H1 (cell line): ENCODE data around the gene GHRHR. TPM values are rescaled to one million over a fixed set of nuclear protein-coding genes. Genes with fewer than 3 reads are reported as not detected.

Experiments used
- CTCF ChIA-PET: fragments of 300-600 bp; sonication (Branson Sonifier 250); formaldehyde crosslinking; loops from one replicate; lab custom pipeline; 2021; ENCODE audit not compliant: partially characterized antibody; lab: Charles Lee
- POLR2A ChIA-PET: fragments of 300-600 bp; sonication (Branson Sonifier 250); formaldehyde crosslinking; loops from one replicate; lab custom pipeline; 2021; ENCODE audit warnings: inconsistent platforms; ENCODE audit not compliant: partially characterized antibody; lab: Charles Lee
- DNase-seq, 2 experiments: peaks; one replicate each; pipeline versions ENCODE4 v3.0.0 to v3.0.0-alpha.2; 2010 to 2022; ENCODE audit warnings: low spot score in 2 of 2, low read depth in 1 of 2, mixed read lengths in 1 of 2
- FAIRE-seq: peaks from 2 replicates; lab custom pipeline; 2011; peaks lifted over from hg19 to GRCh38; lab: Jason Lieb, UNC
- H2AFZ ChIP-seq: 2 replicates; pipeline ENCODE4 v1.8.1; 2012; ENCODE audit warnings: low read length, inconsistent platforms
- H2AK5ac ChIP-seq: 2 replicates; pipeline ENCODE4 v1.6.1; 2013; ENCODE audit warnings: low read depth, low read length
- H2BK120ac ChIP-seq: replicated peaks from 2 replicates; pipeline ENCODE3; 2013; ENCODE audit warnings: low read depth, low read length, inconsistent platforms
- H2BK12ac ChIP-seq: 2 replicates; pipeline ENCODE4 v1.6.1; 2013; ENCODE audit warnings: low read depth, low read length
- H2BK15ac ChIP-seq: 2 replicates; pipeline ENCODE4 v1.6.1; 2013; ENCODE audit warnings: low read length
- H2BK20ac ChIP-seq: 2 replicates; pipeline ENCODE4 v1.6.1; 2013; ENCODE audit warnings: low read length
- H2BK5ac ChIP-seq: 2 replicates; pipeline ENCODE4 v1.6.1; 2013; ENCODE audit warnings: low read depth, low read length
- H3K14ac ChIP-seq: 2 replicates; pipeline ENCODE4 v1.6.1; 2013; ENCODE audit warnings: inconsistent platforms; ENCODE audit not compliant: insufficient read length
- H3K18ac ChIP-seq: 2 replicates; pipeline ENCODE4 v1.6.1; 2013; ENCODE audit warnings: low read length; ENCODE audit errors: extremely low read depth
- H3K23ac ChIP-seq: 2 replicates; pipeline ENCODE4 v1.6.1; 2013; ENCODE audit warnings: inconsistent platforms; ENCODE audit not compliant: insufficient read length
- H3K23me2 ChIP-seq: 2 replicates; pipeline ENCODE4 v1.6.1; 2013; ENCODE audit warnings: low read depth, low read length
- H3K27ac ChIP-seq: 2 replicates; pipeline ENCODE4 v1.6.1; 2011; ENCODE audit warnings: low read depth, low read length, inconsistent platforms
- H3K27me3 ChIP-seq, 4 experiments: replicated peaks in 1 of 4; 1 replicate in 1 of 4; 2 replicates in 3 of 4; pipeline versions ENCODE4 v1.6.1 to v1.8.1; 2011 to 2013; ENCODE audit warnings: low read length in 3 of 4, mild to moderate bottlenecking in 3 of 4, inconsistent platforms in 2 of 4, mixed read lengths in 2 of 4, moderate library complexity in 1 of 4; ENCODE audit not compliant: control insufficient read depth in 3 of 4, insufficient read depth in 3 of 4; ENCODE audit errors: extremely low read depth in 1 of 4
- H3K36me3 ChIP-seq, 4 experiments: 2 replicates each; pipeline versions ENCODE4 v1.6.1 to v1.8.1; 2011 to 2013; ENCODE audit warnings: mild to moderate bottlenecking in 4 of 4, low read length in 3 of 4, moderate library complexity in 2 of 4, control low read depth in 1 of 4, inconsistent platforms in 1 of 4; ENCODE audit not compliant: insufficient read depth in 4 of 4, control insufficient read depth in 2 of 4
- H3K4ac ChIP-seq: replicated peaks from 2 replicates; pipeline ENCODE3; 2013; ENCODE audit warnings: low read length, low read depth, mixed read lengths, inconsistent platforms; ENCODE audit not compliant: insufficient read length
- H3K4me1 ChIP-seq, 4 experiments: replicated peaks in 1 of 4; 1 replicate in 1 of 4; 2 replicates in 3 of 4; pipeline versions ENCODE4 v1.6.1 to v1.8.1; 2011 to 2013; ENCODE audit warnings: low read length in 3 of 4, inconsistent platforms in 2 of 4, mixed read lengths in 1 of 4; ENCODE audit not compliant: insufficient read depth in 4 of 4, control insufficient read depth in 3 of 4
- H3K4me2 ChIP-seq, 2 experiments: 2 replicates each; pipeline versions ENCODE4 v1.6.1 to v1.8.1; 2011 to 2013; ENCODE audit warnings: low read depth in 2 of 2, low read length in 2 of 2, control low read depth in 1 of 2, inconsistent platforms in 1 of 2, mild to moderate bottlenecking in 1 of 2; ENCODE audit not compliant: insufficient read depth in 1 of 2
- H3K4me3 ChIP-seq, 4 experiments: fragments of 200-600, 300-600 bp in 1 of 4; sonication (generic), shearing (Covaris generic), sonication (Bioruptor Twin) in 1 of 4; 2 replicates each; pipeline versions ENCODE4 v1.5.1 to v1.8.1; 2011 to 2016; ENCODE audit warnings: low read length in 4 of 4, low read depth in 3 of 4, control low read depth in 2 of 4, inconsistent platforms in 2 of 4, mild to moderate bottlenecking in 2 of 4, mixed read lengths in 1 of 4, moderate library complexity in 1 of 4; ENCODE audit not compliant: insufficient read depth in 2 of 4; ENCODE audit errors: extremely low read depth in 1 of 4
- H3K56ac ChIP-seq: replicated peaks from 2 replicates; pipeline ENCODE3; 2013; ENCODE audit warnings: low read depth, mild to moderate bottlenecking, mixed read lengths, low read length, inconsistent platforms; ENCODE audit not compliant: insufficient read length
- H3K79me1 ChIP-seq: 2 replicates; pipeline ENCODE4 v1.6.1; 2013; ENCODE audit warnings: low read depth, low read length, control low read depth
- H3K79me2 ChIP-seq, 2 experiments: 2 replicates each; pipeline versions ENCODE4 v1.6.1 to v1.8.1; 2012 to 2013; ENCODE audit warnings: low read length in 2 of 2, mild to moderate bottlenecking in 2 of 2, inconsistent platforms in 1 of 2; ENCODE audit not compliant: insufficient read depth in 2 of 2, control insufficient read depth in 1 of 2
- H3K9ac ChIP-seq, 4 experiments: replicated peaks in 1 of 4; 1 replicate in 1 of 4; 2 replicates in 3 of 4; pipeline versions ENCODE4 v1.6.1 to v1.8.1; 2011 to 2013; ENCODE audit warnings: low read depth in 3 of 4, low read length in 3 of 4, control low read depth in 2 of 4, mild to moderate bottlenecking in 2 of 4, moderate library complexity in 2 of 4, inconsistent platforms in 1 of 4; ENCODE audit errors: extremely low read depth in 1 of 4
- H3K9me3 ChIP-seq, 2 experiments: 2 replicates each; pipeline versions ENCODE4 v1.6.1 to v1.8.1; 2012 to 2013; ENCODE audit warnings: mild to moderate bottlenecking in 2 of 2, moderate library complexity in 2 of 2, control low read depth in 1 of 2, inconsistent platforms in 1 of 2, low read depth in 1 of 2, low read length in 1 of 2, mixed read lengths in 1 of 2; ENCODE audit not compliant: insufficient read depth in 2 of 2
- H4K20me1 ChIP-seq, 2 experiments: replicated peaks in 1 of 2; 2 replicates each; pipeline versions ENCODE3 to v1.8.1; 2011 to 2013; ENCODE audit warnings: inconsistent platforms in 2 of 2, low read length in 2 of 2, mild to moderate bottlenecking in 1 of 2; ENCODE audit not compliant: insufficient read depth in 2 of 2, control insufficient read depth in 1 of 2
- H4K5ac ChIP-seq: 2 replicates; pipeline ENCODE4 v1.6.1; 2013; ENCODE audit warnings: low read length, low read depth, mixed read lengths, inconsistent platforms; ENCODE audit not compliant: insufficient read length
- H4K8ac ChIP-seq: 2 replicates; pipeline ENCODE4 v1.8.0; 2013; ENCODE audit warnings: mild to moderate bottlenecking, moderate library complexity, low read length, inconsistent platforms; ENCODE audit not compliant: insufficient read depth; ENCODE audit errors: extremely low read depth
- H4K91ac ChIP-seq: replicated peaks from 2 replicates; pipeline ENCODE3; 2013; ENCODE audit warnings: low read length, mixed read lengths, inconsistent platforms; ENCODE audit not compliant: insufficient read length
- CHD2 ChIP-seq: IDR thresholded peaks from 2 replicates; pipeline ENCODE4 v1.6.1; 2012; ENCODE audit warnings: low read length, improper control_type of control experiment
- CREB1 ChIP-seq: IDR thresholded peaks from 2 replicates; pipeline ENCODE4 v1.6.1; 2012; ENCODE audit warnings: inconsistent platforms
- GABPA ChIP-seq: IDR thresholded peaks from 2 replicates; pipeline ENCODE4 v1.6.1; 2011; ENCODE audit warnings: mild to moderate bottlenecking, low read length, moderate library complexity, borderline replicate concordance; ENCODE audit not compliant: insufficient read depth
- RXRA ChIP-seq: IDR thresholded peaks from 2 replicates; pipeline ENCODE4 v1.6.1; 2011; ENCODE audit warnings: low read depth, mild to moderate bottlenecking, low read length, moderate library complexity; ENCODE audit not compliant: insufficient read depth
- SIN3A ChIP-seq, 2 experiments: IDR thresholded peaks in 1 of 2; conservative IDR thresholded peaks in 1 of 2; 2 replicates each; pipeline ENCODE4 v1.6.1; 2011 to 2012; ENCODE audit warnings: low read length in 2 of 2, improper control_type of control experiment in 1 of 2, low read depth in 1 of 2, mild to moderate bottlenecking in 1 of 2
- SP2 ChIP-seq: IDR thresholded peaks from 2 replicates; pipeline ENCODE4 v1.6.1; 2012; ENCODE audit warnings: mild to moderate bottlenecking, low read length, inconsistent platforms
- TCF12 ChIP-seq: IDR thresholded peaks from 2 replicates; pipeline ENCODE4 v1.6.1; 2011; ENCODE audit warnings: low read depth, mild to moderate bottlenecking, low read length
- WGBS, 2 experiments: shearing (Covaris generic) in 1 of 2; methylation state at CpG; one replicate each; pipeline versions ENCODE4 v1.1.6 to v1.1.7; 2013 to 2015; ENCODE audit warnings: low lambda C conversion rate in 2 of 2, mixed read lengths in 2 of 2, inconsistent platforms in 1 of 2, low coverage in 1 of 2, missing lambda C conversion rate in 1 of 2; ENCODE audit not compliant: insufficient replicate concordance in 2 of 2, insufficient coverage in 1 of 2, insufficient read length in 1 of 2; ENCODE audit errors: extremely low coverage in 1 of 2, missing lambda C conversion rate in 1 of 2; 5-methylcytosine and 5-hydroxymethylcytosine counted together
- polyA plus RNA-seq, 7 experiments: library from polyadenylated mRNA; depleted of rRNA in 3 of 7; stranded (reverse) in 5 of 7; unstranded in 2 of 7; fragments of >200 nt in 5 of 7; fragments of 200-250 nt in 2 of 7; gene quantifications; 1 replicate in 5 of 7; 2 replicates in 1 of 7; 4 replicates in 1 of 7; pipeline versions ENCODE4 v1.2.1 to v1.2.3, GENCODE V29; 2011 to 2013; ENCODE audit warnings: missing spikeins in 2 of 7, mixed read lengths in 2 of 7
- total RNA-seq: library from RNA; stranded (reverse); fragmentation: NEBNext Ultra II Directional; extraction: Animal tissue kit (Norgen Biotek cat#: 25700); gene quantifications from 2 replicates; pipeline ENCODE4 v1.2.1, GENCODE V29; 2021
- TF ChIP-seq, protein P1 (sequence below), 3 experiments: IDR thresholded peaks; 1 replicate in 2 of 3; 2 replicates in 1 of 3; pipeline versions ENCODE4 v1.5.1 to v1.6.1; 2011; ENCODE audit warnings: low read length in 3 of 3, mild to moderate bottlenecking in 3 of 3, inconsistent platforms in 2 of 3, low read depth in 1 of 3, moderate library complexity in 1 of 3; ENCODE audit not compliant: insufficient read depth in 1 of 3; ENCODE audit errors: control extremely low read depth in 1 of 3

The GHRHR gene
- total and polyA plus RNA-seq, 2 of the 8 experiments (the other 6 are each of a cell fraction or from before 2014, with no cell fraction given) = 0.60 to 6.5 TPM

GRCh38 chr7:30974605-30975255 is 11.0 kb downstream of the GHRHR start:
- Histone ChIP-seq H4K20me1 (no peaks in the 10 kb centered on the region), H3K56ac (no peak overlapping the region), H3K79me2 (no peaks in the 10 kb centered on the region), H3K79me1 (no peaks in the 10 kb centered on the region), H3K36me3 (no peaks in the 10 kb centered on the region), H3K23ac (no peak overlapping the region), H3K4me2 (peak overlapping the region in 1 of 2 experiments; percentile 40; a peak in 1 of 4 replicates), H3K4ac (peak overlapping the region; percentile 36), H3K23me2 (peaks cover 2% of the 10 kb centered on the region; the same call in 1 of the 2 replicates), H2AFZ (peak overlapping the region; percentile 91), H3K27ac (no peak overlapping the region), H3K27me3 (no peaks in the 10 kb centered on the region; a peak in 2 of 7 replicates), H3K9me3 (no peaks in the 10 kb centered on the region), H3K4me1 (peaks cover 0 to 7% (median 4%) of the 10 kb centered on the region in 4 experiments; a peak in 4 of 7 replicates), H2BK5ac (no peak overlapping the region), H2AK5ac (no peak overlapping the region), H3K14ac (no peak overlapping the region), H3K18ac (no peak overlapping the region; the same call in 1 of the 2 replicates), H2BK20ac (no peak overlapping the region), H2BK15ac (no peak overlapping the region), H2BK12ac (0 out of 2 replicates have a peak overlapping the region, but pooled peaks have one; percentile 75), H4K5ac (no peak overlapping the region), H4K91ac (peak overlapping the region; percentile 61), H4K8ac (0 out of 2 replicates have a peak overlapping the region, but pooled peaks have one; percentile 45), H3K9ac (no peak overlapping the region; a peak in 2 of 7 replicates), H2BK120ac (peak overlapping the region; percentile 24), H3K4me3 (no peak overlapping the region)
- FAIRE-seq = peak; percentile 91
- CTCF ChIA-PET = interaction anchor here (0.6 to 26.1 kb wide), 39 partner anchors 9 to 1221 kb away, joined by 3 to 309 read pairs (median 4); partner anchors contain the start of genes AQP1 and CRHR2
- peak; percentile 36 to 87 for DNase-seq
- POLR2A ChIA-PET = interaction anchor here (1.2 kb wide), 1 partner anchor 36 kb away, joined by 4 read pairs; no protein-coding TSS in a partner anchor
- WGBS, 2 experiments = 23% methylated on average over 6 of the region's 7 CpGs; no CpG with 5 or more reads in 1 of the 2 experiments
- TF ChIP-seq GABPA (peak; percentile 21; the same call in 1 of the 2 replicates), SP2 (no peak), CHD2 (peak; percentile 57; the same call in 1 of the 2 replicates), SIN3A (conservative IDR thresholded peaks at IDR 0.05 in 1 of 2, IDR thresholded peaks at IDR 0.05 in 1 of 2; ENCODE audit: low read depth in 1 of 2, low read length in 2 of 2) (peak in 1 of 2 experiments; percentile 44; a peak in 1 of 4 replicates), RXRA (0 out of 2 replicates have a peak, but pooled peaks have one; percentile 79), TCF12 (peak; percentile 81; the same call in 1 of the 2 replicates), CREB1 (peak; percentile 45; the same call in 1 of the 2 replicates)
- TF ChIP-seq, protein P1, sequence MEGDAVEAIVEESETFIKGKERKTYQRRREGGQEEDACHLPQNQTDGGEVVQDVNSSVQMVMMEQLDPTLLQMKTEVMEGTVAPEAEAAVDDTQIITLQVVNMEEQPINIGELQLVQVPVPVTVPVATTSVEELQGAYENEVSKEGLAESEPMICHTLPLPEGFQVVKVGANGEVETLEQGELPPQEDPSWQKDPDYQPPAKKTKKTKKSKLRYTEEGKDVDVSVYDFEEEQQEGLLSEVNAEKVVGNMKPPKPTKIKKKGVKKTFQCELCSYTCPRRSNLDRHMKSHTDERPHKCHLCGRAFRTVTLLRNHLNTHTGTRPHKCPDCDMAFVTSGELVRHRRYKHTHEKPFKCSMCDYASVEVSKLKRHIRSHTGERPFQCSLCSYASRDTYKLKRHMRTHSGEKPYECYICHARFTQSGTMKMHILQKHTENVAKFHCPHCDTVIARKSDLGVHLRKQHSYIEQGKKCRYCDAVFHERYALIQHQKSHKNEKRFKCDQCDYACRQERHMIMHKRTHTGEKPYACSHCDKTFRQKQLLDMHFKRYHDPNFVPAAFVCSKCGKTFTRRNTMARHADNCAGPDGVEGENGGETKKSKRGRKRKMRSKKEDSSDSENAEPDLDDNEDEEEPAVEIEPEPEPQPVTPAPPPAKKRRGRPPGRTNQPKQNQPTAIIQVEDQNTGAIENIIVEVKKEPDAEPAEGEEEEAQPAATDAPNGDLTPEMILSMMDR (IDR thresholded peaks at IDR 0.05; ENCODE audit: control extremely low read depth in 1 of 3, insufficient read depth in 1 of 3, low read depth in 1 of 3, low read length in 3 of 3) = peak; percentile 91 to 94 (median 91)
